Liver (tissue), 9 donors: ENCODE results near the gene ARHGAP40. TPM values are rescaled to one million over a fixed set of nuclear protein-coding genes. Genes with fewer than 3 reads are reported as not detected.

Experiments
- DNase-seq: peaks from one replicate; pipeline ENCODE4 v3.0.0-alpha.2; 2017; ENCODE audit warnings: low spot score
- H3K27ac ChIP-seq, 2 donors: one replicate each; pipeline ENCODE4 v1.7.0; 2013; ENCODE audit warnings: inconsistent platforms in 2 of 2, low read length in 2 of 2, control low read depth in 1 of 2, low read depth in 1 of 2, mild to moderate bottlenecking in 1 of 2
- H3K27me3 ChIP-seq, 4 donors: one replicate each; pipeline versions ENCODE4 v1.6.1 to v1.7.0; 2013; ENCODE audit warnings: low read length in 3 of 4, inconsistent platforms in 1 of 4, mild to moderate bottlenecking in 1 of 4, moderate library complexity in 1 of 4; ENCODE audit not compliant: control insufficient read depth in 4 of 4, insufficient read depth in 4 of 4
- H3K36me3 ChIP-seq, 4 donors: one replicate each; pipeline versions ENCODE4 v1.6.1 to v1.7.0; 2013; ENCODE audit warnings: low read length in 3 of 4, mild to moderate bottlenecking in 3 of 4, low read depth in 1 of 4, moderate library complexity in 1 of 4; ENCODE audit not compliant: control insufficient read depth in 4 of 4, insufficient read depth in 3 of 4
- H3K4me1 ChIP-seq, 4 donors: one replicate each; pipeline versions ENCODE4 v1.6.1 to v1.7.0; 2013; ENCODE audit warnings: low read length in 3 of 4, mild to moderate bottlenecking in 3 of 4, moderate library complexity in 1 of 4; ENCODE audit not compliant: control insufficient read depth in 4 of 4, insufficient read depth in 4 of 4
- H3K4me3 ChIP-seq, 3 donors: one replicate each; pipeline versions ENCODE4 v1.6.1 to v1.7.0; 2013; ENCODE audit warnings: low read length in 3 of 3, control low read depth in 1 of 3, low read depth in 1 of 3, mild to moderate bottlenecking in 1 of 3
- H3K9ac ChIP-seq, 2 donors: one replicate each; pipeline ENCODE4 v1.7.0; 2013; ENCODE audit warnings: low read length in 2 of 2, mild to moderate bottlenecking in 2 of 2, moderate library complexity in 2 of 2, control low read depth in 1 of 2, low read depth in 1 of 2
- H3K9me3 ChIP-seq, 4 donors: one replicate each; pipeline versions ENCODE4 v1.6.1 to v1.7.0; 2013; ENCODE audit warnings: low read length in 3 of 4; ENCODE audit not compliant: control insufficient read depth in 4 of 4
- FOXA1 ChIP-seq: IDR thresholded peaks from 2 replicates; pipeline ENCODE4 v1.6.1; 2016; ENCODE audit warnings: antibody characterized with exemption
- GABPA ChIP-seq, 2 donors: IDR thresholded peaks in 1 of 2; conservative IDR thresholded peaks in 1 of 2; 2 replicates each; pipeline ENCODE4 v1.6.1; 2016; ENCODE audit warnings: antibody characterized with exemption in 2 of 2, mild to moderate bottlenecking in 1 of 2, moderate library complexity in 1 of 2
- HNF4A ChIP-seq, 2 donors: conservative IDR thresholded peaks; 2 replicates each; pipeline ENCODE4 v1.6.1; 2016; ENCODE audit warnings: antibody characterized with exemption in 2 of 2, mild to moderate bottlenecking in 2 of 2
- JUND ChIP-seq, 2 donors: IDR thresholded peaks; 2 replicates each; pipeline ENCODE4 v1.6.1; 2016; ENCODE audit warnings: antibody characterized with exemption in 2 of 2
- NR2F2 ChIP-seq: IDR thresholded peaks from 2 replicates; pipeline ENCODE4 v1.6.1; 2016; ENCODE audit warnings: antibody characterized with exemption
- RAD21 ChIP-seq, 2 donors: IDR thresholded peaks; 2 replicates each; pipeline ENCODE4 v1.6.1; 2016; ENCODE audit warnings: antibody characterized with exemption in 2 of 2, mild to moderate bottlenecking in 2 of 2
- TAF1 ChIP-seq: conservative IDR thresholded peaks from 2 replicates; pipeline ENCODE4 v1.6.1; 2016; ENCODE audit warnings: antibody characterized with exemption, mild to moderate bottlenecking
- YY1 ChIP-seq: IDR thresholded peaks from 2 replicates; pipeline ENCODE4 v1.6.1; 2016; ENCODE audit warnings: antibody characterized with exemption, mild to moderate bottlenecking
- WGBS: extraction: QIAGEN DNeasy Blood & Tissue Kit; methylation state at CpG from one replicate; pipeline ENCODE4 v1.1.7; 2013; 5-methylcytosine and 5-hydroxymethylcytosine counted together
- polyA plus RNA-seq, 2 donors: library from polyadenylated mRNA; stranded (reverse) in 1 of 2; unstranded in 1 of 2; fragments of 200-250 nt in 1 of 2; fragments of >200 nt in 1 of 2; fragmentation: Nextera tagmentation in 1 of 2; extraction: Ambion mirVana in 1 of 2; gene quantifications; one replicate each; pipeline versions ENCODE4 v1.2.1 to v1.2.3, GENCODE V29; 2013 to 2015
- total RNA-seq, 2 donors: library from RNA; depleted of rRNA; stranded (reverse); fragments of >200 nt; gene quantifications; one replicate each; pipeline ENCODE4 v1.2.3, GENCODE V29; 2014
- TF ChIP-seq, protein P1 (sequence below): fragments of 150-350 bp; IDR thresholded peaks from 2 replicates; pipeline ENCODE4 v1.5.1; 2017; ENCODE audit warnings: improper control_type of control experiment, low read depth, low read length; ENCODE audit not compliant: missing input control
- TF ChIP-seq, protein P2 (sequence below): IDR thresholded peaks from 2 replicates; pipeline ENCODE4 v1.6.1; 2016; ENCODE audit warnings: antibody characterized with exemption, mild to moderate bottlenecking
- donor health status: healthy.
- donor health status: healthy.
- donor health status: healthy.
- donor health status: healthy.
- donor health status: healthy.

Gene ARHGAP40
- total and polyA plus RNA-seq, 4 donors = 0.08 TPM; not detected in 3

DNA sequence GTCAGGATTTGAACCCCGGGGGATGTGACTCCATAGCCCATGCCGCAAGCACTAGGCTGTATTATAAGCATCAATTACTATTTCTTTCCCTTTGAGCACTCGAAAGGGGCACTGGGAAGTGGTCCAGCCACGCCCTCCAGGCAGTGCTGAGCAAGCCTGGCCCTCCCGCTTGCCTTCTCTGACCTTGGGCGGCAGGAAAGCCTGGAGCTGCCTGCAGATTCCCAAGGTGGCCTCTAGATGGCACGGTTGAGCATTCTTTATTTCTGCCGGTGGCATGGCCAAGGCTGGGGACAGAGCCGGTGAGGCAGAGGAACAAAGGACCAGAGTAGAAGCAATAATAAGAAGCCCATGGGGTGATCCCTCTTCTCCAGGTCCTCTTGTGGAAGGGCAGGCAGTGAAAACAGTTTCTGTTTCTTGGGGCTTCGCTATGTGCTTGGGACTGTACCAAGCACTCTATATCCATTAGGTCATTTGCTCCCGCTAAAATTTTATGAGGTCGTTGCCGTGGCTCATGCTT is 32.0 kb downstream of the ARHGAP40 start:
- H3K4me3 ChIP-seq = no peak overlapping the region
- no peaks in the 10 kb centered on the region for H3K9me3 ChIP-seq
- no peak overlapping the region for H3K27ac ChIP-seq
- TF ChIP-seq YY1 (no peak), RAD21 (IDR thresholded peaks at IDR 0.05) (peak; percentile 54 to 77), JUND (IDR thresholded peaks at IDR 0.05) (no peak), HNF4A (conservative IDR thresholded peaks at IDR 0.05) (no peak)
- TF ChIP-seq, protein P1, sequence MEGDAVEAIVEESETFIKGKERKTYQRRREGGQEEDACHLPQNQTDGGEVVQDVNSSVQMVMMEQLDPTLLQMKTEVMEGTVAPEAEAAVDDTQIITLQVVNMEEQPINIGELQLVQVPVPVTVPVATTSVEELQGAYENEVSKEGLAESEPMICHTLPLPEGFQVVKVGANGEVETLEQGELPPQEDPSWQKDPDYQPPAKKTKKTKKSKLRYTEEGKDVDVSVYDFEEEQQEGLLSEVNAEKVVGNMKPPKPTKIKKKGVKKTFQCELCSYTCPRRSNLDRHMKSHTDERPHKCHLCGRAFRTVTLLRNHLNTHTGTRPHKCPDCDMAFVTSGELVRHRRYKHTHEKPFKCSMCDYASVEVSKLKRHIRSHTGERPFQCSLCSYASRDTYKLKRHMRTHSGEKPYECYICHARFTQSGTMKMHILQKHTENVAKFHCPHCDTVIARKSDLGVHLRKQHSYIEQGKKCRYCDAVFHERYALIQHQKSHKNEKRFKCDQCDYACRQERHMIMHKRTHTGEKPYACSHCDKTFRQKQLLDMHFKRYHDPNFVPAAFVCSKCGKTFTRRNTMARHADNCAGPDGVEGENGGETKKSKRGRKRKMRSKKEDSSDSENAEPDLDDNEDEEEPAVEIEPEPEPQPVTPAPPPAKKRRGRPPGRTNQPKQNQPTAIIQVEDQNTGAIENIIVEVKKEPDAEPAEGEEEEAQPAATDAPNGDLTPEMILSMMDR = peak; percentile 82
- TF ChIP-seq, protein P2, sequence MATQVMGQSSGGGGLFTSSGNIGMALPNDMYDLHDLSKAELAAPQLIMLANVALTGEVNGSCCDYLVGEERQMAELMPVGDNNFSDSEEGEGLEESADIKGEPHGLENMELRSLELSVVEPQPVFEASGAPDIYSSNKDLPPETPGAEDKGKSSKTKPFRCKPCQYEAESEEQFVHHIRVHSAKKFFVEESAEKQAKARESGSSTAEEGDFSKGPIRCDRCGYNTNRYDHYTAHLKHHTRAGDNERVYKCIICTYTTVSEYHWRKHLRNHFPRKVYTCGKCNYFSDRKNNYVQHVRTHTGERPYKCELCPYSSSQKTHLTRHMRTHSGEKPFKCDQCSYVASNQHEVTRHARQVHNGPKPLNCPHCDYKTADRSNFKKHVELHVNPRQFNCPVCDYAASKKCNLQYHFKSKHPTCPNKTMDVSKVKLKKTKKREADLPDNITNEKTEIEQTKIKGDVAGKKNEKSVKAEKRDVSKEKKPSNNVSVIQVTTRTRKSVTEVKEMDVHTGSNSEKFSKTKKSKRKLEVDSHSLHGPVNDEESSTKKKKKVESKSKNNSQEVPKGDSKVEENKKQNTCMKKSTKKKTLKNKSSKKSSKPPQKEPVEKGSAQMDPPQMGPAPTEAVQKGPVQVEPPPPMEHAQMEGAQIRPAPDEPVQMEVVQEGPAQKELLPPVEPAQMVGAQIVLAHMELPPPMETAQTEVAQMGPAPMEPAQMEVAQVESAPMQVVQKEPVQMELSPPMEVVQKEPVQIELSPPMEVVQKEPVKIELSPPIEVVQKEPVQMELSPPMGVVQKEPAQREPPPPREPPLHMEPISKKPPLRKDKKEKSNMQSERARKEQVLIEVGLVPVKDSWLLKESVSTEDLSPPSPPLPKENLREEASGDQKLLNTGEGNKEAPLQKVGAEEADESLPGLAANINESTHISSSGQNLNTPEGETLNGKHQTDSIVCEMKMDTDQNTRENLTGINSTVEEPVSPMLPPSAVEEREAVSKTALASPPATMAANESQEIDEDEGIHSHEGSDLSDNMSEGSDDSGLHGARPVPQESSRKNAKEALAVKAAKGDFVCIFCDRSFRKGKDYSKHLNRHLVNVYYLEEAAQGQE = no peak
- H3K4me1 ChIP-seq = no peaks in the 10 kb centered on the region
- no peaks in the 10 kb centered on the region for H3K27me3 ChIP-seq
- H3K36me3 ChIP-seq = no peaks in the 10 kb centered on the region
- 36% methylated on average over 13 of the region's 13 CpGs for WGBS
- peak; percentile 66 for DNase-seq
- no peak overlapping the region for H3K9ac ChIP-seq

DNA sequence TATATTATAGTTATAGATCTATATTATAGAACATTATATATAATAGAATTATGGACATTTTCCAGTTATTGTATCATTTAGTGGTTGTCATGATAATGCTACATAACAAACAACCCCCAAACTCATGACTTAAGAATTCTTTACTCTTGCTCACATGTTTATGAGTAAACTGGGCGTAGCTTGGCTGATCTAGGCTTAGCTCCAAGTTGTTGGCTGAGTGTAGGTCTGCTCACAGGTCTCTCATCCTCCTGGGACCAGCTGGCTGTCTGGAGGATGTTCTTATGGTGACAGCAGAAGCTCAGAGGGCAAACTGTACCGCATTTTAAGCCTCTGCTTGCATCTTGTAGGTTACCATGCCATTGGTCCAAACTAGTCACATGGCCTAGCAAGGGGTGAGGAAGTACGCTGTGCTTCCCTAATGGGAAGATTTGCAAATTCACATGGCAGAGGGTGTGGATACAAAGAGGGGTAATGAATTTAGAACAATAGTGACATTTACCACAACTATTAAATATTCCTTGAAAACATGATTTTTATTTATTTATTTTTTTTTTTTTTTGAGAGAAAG is 34.2 kb downstream of the ARHGAP40 start:
- no peaks in the 10 kb centered on the region for H3K4me1 ChIP-seq
- H3K27me3 ChIP-seq = no peaks in the 10 kb centered on the region
- WGBS = 60% methylated on average over 3 of the region's 3 CpGs
- no peak for TF ChIP-seq NR2F2
- no peak for TF ChIP-seq TAF1
- TF ChIP-seq RAD21 (IDR thresholded peaks at IDR 0.05) = no peak
- H3K36me3 ChIP-seq = no peaks in the 10 kb centered on the region
- no peak overlapping the region for H3K9ac ChIP-seq
- no peak overlapping the region for H3K4me3 ChIP-seq
- no peak for DNase-seq
- no peak overlapping the region for H3K27ac ChIP-seq
- no peaks in the 10 kb centered on the region for H3K9me3 ChIP-seq

DNA sequence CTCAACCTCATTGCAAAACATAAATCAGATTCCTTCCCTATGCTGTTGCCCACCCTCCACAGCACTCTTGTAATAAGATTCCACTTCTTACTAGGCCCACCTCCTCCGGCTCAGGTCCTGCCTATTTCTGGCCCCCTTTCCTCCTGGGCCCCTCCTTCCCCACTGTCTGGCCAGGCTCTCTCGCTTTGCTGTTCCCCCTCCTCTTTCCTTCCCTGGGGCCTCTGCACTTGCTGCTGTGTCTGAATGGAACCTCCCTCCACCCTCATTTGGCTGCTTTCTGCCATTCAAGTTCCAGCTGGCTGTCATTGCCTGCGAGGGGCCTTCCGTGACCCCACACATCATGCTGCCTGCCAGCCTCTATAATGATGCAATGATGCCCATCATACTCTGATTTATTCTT is 38.9 kb downstream of the ARHGAP40 start:
- no peaks in the 10 kb centered on the region for H3K36me3 ChIP-seq
- no peak overlapping the region for H3K4me3 ChIP-seq
- no peak overlapping the region for H3K9ac ChIP-seq
- H3K27me3 ChIP-seq = peaks cover 0 to 4% (median under 1%) of the 10 kb centered on the region in 4 donors
- 76% methylated on average over 4 of the region's 4 CpGs for WGBS
- H3K4me1 ChIP-seq = no peaks in the 10 kb centered on the region
- H3K27ac ChIP-seq = no peak overlapping the region
- no peak for DNase-seq
- H3K9me3 ChIP-seq = no peaks in the 10 kb centered on the region
- TF ChIP-seq JUND (IDR thresholded peaks at IDR 0.05) (no peak), FOXA1 (no peak), GABPA (IDR thresholded peaks at IDR 0.05 in 1 of 2, conservative IDR thresholded peaks at IDR 0.05 in 1 of 2) (no peak), NR2F2 (no peak), YY1 (no peak)
- TF ChIP-seq, protein P1 = no peak
